ENCODE results near the gene PGBD5.
"Not testable (repeated sequence)": the region's sequence is repeated elsewhere in the genome, so short reads cannot be mapped to it uniquely, and the experiment has no call there.

The PGBD5 gene

GRCh38 chr1:230422221-230422981, 3.7 kb downstream of the PGBD5 start:
- H3K4me3 ChIP-seq = no peak overlapping the region
- no peaks in the 10 kb centered on the region for H3K9me3 ChIP-seq (ENCODE audit: low read depth, low read length)
- no peak overlapping the region for H3K27ac ChIP-seq
- no peak for DNase-seq (ENCODE audit: low read depth, low spot score)
- no peak overlapping the region for H3K9ac ChIP-seq (ENCODE audit: insufficient read length)
- TF ChIP-seq EZH2 (IDR thresholded peaks at IDR 0.05) = no peak
- no peak for TF ChIP-seq POLR2AphosphoS5 (IDR thresholded peaks at IDR 0.05; ENCODE audit: borderline replicate concordance, low read depth, low read length)
- TF ChIP-seq FOXP2 (optimal IDR thresholded peaks at IDR 0.05; ENCODE audit: control extremely low read depth, extremely low read length, insufficient read depth) = no peak
- H3K36me3 ChIP-seq (ENCODE audit: insufficient read depth, low read length) = no peaks in the 10 kb centered on the region

- Histone ChIP-seq H3K27ac (no peak overlapping the region), H3K36me3 (ENCODE audit: insufficient read depth, low read length) (no peaks in the 10 kb centered on the region), H3K9me3 (ENCODE audit: low read depth, low read length) (no peaks in the 10 kb centered on the region), H3K4me3 (no peak overlapping the region), H3K9ac (ENCODE audit: insufficient read length) (no peak overlapping the region)
- TF ChIP-seq FOXP2 (optimal IDR thresholded peaks at IDR 0.05; ENCODE audit: control extremely low read depth, extremely low read length, insufficient read depth) (no peak), POLR2AphosphoS5 (IDR thresholded peaks at IDR 0.05; ENCODE audit: borderline replicate concordance, low read depth, low read length) (no peak), EZH2 (IDR thresholded peaks at IDR 0.05) (no peak)
- no peak for DNase-seq (ENCODE audit: low read depth, low spot score)
Observed at GRCh38 chr1:230421481-230421880, 4.7 kb downstream of the PGBD5 start.

GRCh38 chr1:230420372-230420771, 5.8 kb downstream of the PGBD5 start:
- H3K9me3 ChIP-seq (ENCODE audit: low read depth, low read length); H3K36me3 ChIP-seq (ENCODE audit: insufficient read depth, low read length); H3K27ac ChIP-seq; H3K4me3 ChIP-seq; H3K9ac ChIP-seq (ENCODE audit: insufficient read length); DNase-seq (ENCODE audit: low read depth, low spot score): not testable (repeated sequence)

- no peak for DNase-seq (ENCODE audit: low read depth, low spot score)
- H3K36me3 ChIP-seq (ENCODE audit: insufficient read depth, low read length) = no peaks in the 10 kb centered on the region
- TF ChIP-seq EZH2 (IDR thresholded peaks at IDR 0.05) = no peak
Observed at GRCh38 chr1:230416430-230416829, 9.7 kb downstream of the PGBD5 start.

GRCh38 chr1:230415405-230416132, 10.6 kb downstream of the PGBD5 start:
- no peak for DNase-seq (ENCODE audit: low read depth, low spot score)
- Histone ChIP-seq H3K36me3 (ENCODE audit: insufficient read depth, low read length) (no peaks in the 10 kb centered on the region), H3K9me3 (ENCODE audit: low read depth, low read length) (no peaks in the 10 kb centered on the region), H3K27ac (no peak overlapping the region), H3K4me3 (no peak overlapping the region), H3K9ac (ENCODE audit: insufficient read length) (no peak overlapping the region)
- TF ChIP-seq FOXP2 (optimal IDR thresholded peaks at IDR 0.05; ENCODE audit: control extremely low read depth, extremely low read length, insufficient read depth) (no peak), EZH2 (IDR thresholded peaks at IDR 0.05) (no peak), POLR2AphosphoS5 (IDR thresholded peaks at IDR 0.05; ENCODE audit: borderline replicate concordance, low read depth, low read length) (no peak)

More at GRCh38 chr1:230416430-230416829, 9.7 kb downstream of the PGBD5 start:
- no peaks in the 10 kb centered on the region for H3K9me3 ChIP-seq (ENCODE audit: low read depth, low read length)
- H3K9ac ChIP-seq (ENCODE audit: insufficient read length) = no peak overlapping the region
- H3K4me3 ChIP-seq = no peak overlapping the region
- H3K27ac ChIP-seq = no peak overlapping the region

GRCh38 chr1:230414694-230415093, 11.4 kb downstream of the PGBD5 start:
- H3K9me3 ChIP-seq (ENCODE audit: low read depth, low read length) = no peaks in the 10 kb centered on the region

GRCh38 chr1:230414102-230414501, 12.0 kb downstream of the PGBD5 start:
- Histone ChIP-seq H3K27ac (no peak overlapping the region), H3K36me3 (ENCODE audit: insufficient read depth, low read length) (no peaks in the 10 kb centered on the region), H3K9me3 (ENCODE audit: low read depth, low read length) (no peaks in the 10 kb centered on the region), H3K9ac (ENCODE audit: insufficient read length) (no peak overlapping the region), H3K4me3 (no peak overlapping the region)
- DNase-seq (ENCODE audit: low read depth, low spot score) = no peak
- TF ChIP-seq FOXP2 (optimal IDR thresholded peaks at IDR 0.05; ENCODE audit: control extremely low read depth, extremely low read length, insufficient read depth) = no peak
- no peak for TF ChIP-seq POLR2AphosphoS5 (IDR thresholded peaks at IDR 0.05; ENCODE audit: borderline replicate concordance, low read depth, low read length)
- TF ChIP-seq EZH2 (IDR thresholded peaks at IDR 0.05) = no peak

More at GRCh38 chr1:230414694-230415093, 11.4 kb downstream of the PGBD5 start:
- no peak for TF ChIP-seq POLR2AphosphoS5 (IDR thresholded peaks at IDR 0.05; ENCODE audit: borderline replicate concordance, low read depth, low read length)
- TF ChIP-seq FOXP2 (optimal IDR thresholded peaks at IDR 0.05; ENCODE audit: control extremely low read depth, extremely low read length, insufficient read depth) = no peak
- no peak for TF ChIP-seq EZH2 (IDR thresholded peaks at IDR 0.05)
- H3K27ac ChIP-seq = no peak overlapping the region
- H3K4me3 ChIP-seq = no peak overlapping the region
- H3K9ac ChIP-seq (ENCODE audit: insufficient read length) = no peak overlapping the region
- no peak for DNase-seq (ENCODE audit: low read depth, low spot score)
- no peaks in the 10 kb centered on the region for H3K36me3 ChIP-seq (ENCODE audit: insufficient read depth, low read length)

GRCh38 chr1:230413061-230413460, 13.1 kb downstream of the PGBD5 start:
- Histone ChIP-seq H3K27ac (no peak overlapping the region), H3K4me3 (no peak overlapping the region), H3K9ac (ENCODE audit: insufficient read length) (no peak overlapping the region), H3K9me3 (ENCODE audit: low read depth, low read length) (no peaks in the 10 kb centered on the region), H3K36me3 (ENCODE audit: insufficient read depth, low read length) (no peaks in the 10 kb centered on the region)
- no peak for TF ChIP-seq FOXP2 (optimal IDR thresholded peaks at IDR 0.05; ENCODE audit: control extremely low read depth, extremely low read length, insufficient read depth)
- DNase-seq (ENCODE audit: low read depth, low spot score) = no peak

- TF ChIP-seq FOXP2 (optimal IDR thresholded peaks at IDR 0.05; ENCODE audit: control extremely low read depth, extremely low read length, insufficient read depth) = no peak
- no peak for TF ChIP-seq EZH2 (IDR thresholded peaks at IDR 0.05)
- Histone ChIP-seq H3K4me3 (no peak overlapping the region), H3K9me3 (ENCODE audit: low read depth, low read length) (no peaks in the 10 kb centered on the region), H3K9ac (ENCODE audit: insufficient read length) (no peak overlapping the region), H3K36me3 (ENCODE audit: insufficient read depth, low read length) (no peaks in the 10 kb centered on the region), H3K27ac (no peak overlapping the region)
- no peak for DNase-seq (ENCODE audit: low read depth, low spot score)
Observed at GRCh38 chr1:230408971-230409370, 17.2 kb downstream of the PGBD5 start.
